Right lobe of liver (tissue), 4 donors: Measurements from ENCODE around the gene KIF4B.

ENCODE experiments used
- POLR2A ChIP-seq: fragments of 450-650 bp; IDR thresholded peaks from one replicate; pipeline ENCODE4 v1.6.1; 2017; ENCODE audit warnings: antibody characterized with exemption, mild to moderate bottlenecking
- TF ChIP-seq, protein P1 (sequence below), 4 donors: fragments of 200-600 bp in 3 of 4; fragments of 450-650 bp in 1 of 4; IDR thresholded peaks; one replicate each; pipeline versions ENCODE4 v1.5.1 to v1.8.0; 2016 to 2022; ENCODE audit warnings: antibody characterized with exemption in 4 of 4, mild to moderate bottlenecking in 2 of 4
- donor health status: DM: no; HTN: no; CAD: no.
- donor health status: DM: no; HTN: no; CAD: no.
- donor health status: DM: no; HTN: yes; CAD: no.

DNA sequence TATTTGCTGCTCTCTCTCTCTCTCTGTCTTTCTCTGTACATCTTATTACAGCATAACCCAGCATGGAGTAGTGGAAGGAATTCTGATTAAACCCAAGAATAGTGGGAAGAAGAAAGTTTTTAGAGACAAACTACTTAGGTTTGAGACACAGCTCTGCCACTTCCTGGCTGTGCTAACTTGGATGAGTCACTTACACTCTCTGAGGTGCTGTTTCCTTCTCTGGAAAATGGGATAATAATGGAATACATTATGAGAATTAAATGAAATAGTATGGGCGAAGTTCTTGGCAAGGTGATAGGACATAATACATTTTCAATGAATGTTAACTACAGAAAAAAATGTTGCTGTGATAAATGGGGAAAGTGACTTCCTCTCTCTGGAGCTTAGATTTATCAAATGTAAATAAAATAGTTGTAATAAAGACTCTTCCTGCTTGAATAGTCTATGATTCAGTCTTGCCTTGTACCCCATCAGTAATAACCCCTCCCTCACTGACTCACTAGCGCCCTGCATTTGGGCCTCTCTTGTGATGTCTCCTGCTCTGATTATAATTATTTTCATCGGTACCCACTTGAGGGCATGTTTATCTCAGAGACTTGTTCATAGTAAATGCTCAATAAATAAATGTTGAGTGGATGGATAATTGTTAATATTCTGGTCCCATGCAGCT lies 27.6 kb downstream of the KIF4B start:
- TF ChIP-seq, protein P1, sequence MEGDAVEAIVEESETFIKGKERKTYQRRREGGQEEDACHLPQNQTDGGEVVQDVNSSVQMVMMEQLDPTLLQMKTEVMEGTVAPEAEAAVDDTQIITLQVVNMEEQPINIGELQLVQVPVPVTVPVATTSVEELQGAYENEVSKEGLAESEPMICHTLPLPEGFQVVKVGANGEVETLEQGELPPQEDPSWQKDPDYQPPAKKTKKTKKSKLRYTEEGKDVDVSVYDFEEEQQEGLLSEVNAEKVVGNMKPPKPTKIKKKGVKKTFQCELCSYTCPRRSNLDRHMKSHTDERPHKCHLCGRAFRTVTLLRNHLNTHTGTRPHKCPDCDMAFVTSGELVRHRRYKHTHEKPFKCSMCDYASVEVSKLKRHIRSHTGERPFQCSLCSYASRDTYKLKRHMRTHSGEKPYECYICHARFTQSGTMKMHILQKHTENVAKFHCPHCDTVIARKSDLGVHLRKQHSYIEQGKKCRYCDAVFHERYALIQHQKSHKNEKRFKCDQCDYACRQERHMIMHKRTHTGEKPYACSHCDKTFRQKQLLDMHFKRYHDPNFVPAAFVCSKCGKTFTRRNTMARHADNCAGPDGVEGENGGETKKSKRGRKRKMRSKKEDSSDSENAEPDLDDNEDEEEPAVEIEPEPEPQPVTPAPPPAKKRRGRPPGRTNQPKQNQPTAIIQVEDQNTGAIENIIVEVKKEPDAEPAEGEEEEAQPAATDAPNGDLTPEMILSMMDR (IDR thresholded peaks at IDR 0.05): no peak
- no peak for TF ChIP-seq POLR2A
